Measurements from ENCODE around the gene VPS13D.

GRCh38 chr1:12282142-12282541, 52.3 kb downstream of the VPS13D start:
- no peak for TF ChIP-seq CTCF (IDR thresholded peaks at IDR 0.05)
- no peak for TF ChIP-seq POLR2A (IDR thresholded peaks at IDR 0.05)
- TF ChIP-seq EP300 (IDR thresholded peaks at IDR 0.05) = no peak
